Measurements from ENCODE around the gene SLC2A13.
"Not testable (repeated sequence)": the region's sequence is repeated elsewhere in the genome, so short reads cannot be mapped to it uniquely, and the experiment has no call there.

SLC2A13 gene

GRCh38 chr12:40038619-40039018 lies 67.3 kb downstream of the SLC2A13 start:
- no peak for DNase-seq (ENCODE audit: low read depth, low spot score)

- DNase-seq (ENCODE audit: low read depth, low spot score), result no peak
Observed at GRCh38 chr12:40034712-40035111, 71.2 kb downstream of the SLC2A13 start.

GRCh38 chr12:40034156-40034555 lies 71.7 kb downstream of the SLC2A13 start:
- DNase-seq (ENCODE audit: low read depth, low spot score), result no peak

GRCh38 chr12:40033242-40033630 lies 72.6 kb downstream of the SLC2A13 start:
- no peak for DNase-seq (ENCODE audit: low read depth, low spot score)

- DNase-seq (ENCODE audit: low read depth, low spot score), result peak; percentile 35
Observed at GRCh38 chr12:40032433-40033241, 73.2 kb downstream of the SLC2A13 start.

- DNase-seq (ENCODE audit: low read depth, low spot score), result no peak
Observed at GRCh38 chr12:40031965-40032364, 73.9 kb downstream of the SLC2A13 start.

- not testable (repeated sequence) for DNase-seq (ENCODE audit: low read depth, low spot score)
Observed at GRCh38 chr12:40030970-40031369, 74.9 kb downstream of the SLC2A13 start.

GRCh38 chr12:40028296-40028695 lies 77.6 kb downstream of the SLC2A13 start:
- DNase-seq (ENCODE audit: low read depth, low spot score), result no peak

- no peak for DNase-seq (ENCODE audit: low read depth, low spot score)
Observed at GRCh38 chr12:40022850-40023249, 83.0 kb downstream of the SLC2A13 start.

- DNase-seq (ENCODE audit: low read depth, low spot score), result no peak
Observed at GRCh38 chr12:40020261-40020691, 85.6 kb downstream of the SLC2A13 start.

GRCh38 chr12:40017488-40017887 lies 88.4 kb downstream of the SLC2A13 start:
- no peak for DNase-seq (ENCODE audit: low read depth, low spot score)

- DNase-seq (ENCODE audit: low read depth, low spot score), result no peak
Observed at GRCh38 chr12:40016980-40017379, 88.9 kb downstream of the SLC2A13 start.

GRCh38 chr12:40015881-40016280 lies 90.0 kb downstream of the SLC2A13 start:
- no peak for DNase-seq (ENCODE audit: low read depth, low spot score)

GRCh38 chr12:40015345-40015744 lies 90.5 kb downstream of the SLC2A13 start:
- DNase-seq (ENCODE audit: low read depth, low spot score), result no peak

- DNase-seq (ENCODE audit: low read depth, low spot score), result no peak
Observed at GRCh38 chr12:40013847-40014246, 92.0 kb downstream of the SLC2A13 start.

GRCh38 chr12:40013292-40013691 lies 92.6 kb downstream of the SLC2A13 start:
- no peak for DNase-seq (ENCODE audit: low read depth, low spot score)

GRCh38 chr12:40012711-40013110 lies 93.2 kb downstream of the SLC2A13 start:
- DNase-seq (ENCODE audit: low read depth, low spot score), result no peak

GRCh38 chr12:40011775-40012129 lies 94.1 kb downstream of the SLC2A13 start:
- DNase-seq (ENCODE audit: low read depth, low spot score), result no peak

GRCh38 chr12:40010899-40011774 lies 94.7 kb downstream of the SLC2A13 start:
- no peak for DNase-seq (ENCODE audit: low read depth, low spot score)

GRCh38 chr12:40002178-40003169 lies 103.4 kb downstream of the SLC2A13 start:
- DNase-seq (ENCODE audit: low read depth, low spot score), result no peak

- DNase-seq (ENCODE audit: low read depth, low spot score), result no peak
Observed at GRCh38 chr12:40001406-40001805, 104.5 kb downstream of the SLC2A13 start.

- DNase-seq (ENCODE audit: low read depth, low spot score), result no peak
Observed at GRCh38 chr12:40000884-40001283, 105.0 kb downstream of the SLC2A13 start.

All from iPS DF 19.7 (cell line).